Mucosa of rectum (tissue), 2 donors: ENCODE data around the gene AP1G2.
"Not testable (repeated sequence)": the region's sequence is repeated elsewhere in the genome, so short reads cannot be mapped to it uniquely, and the experiment has no call there.

Experiments
- H3K27ac ChIP-seq, 2 donors: one replicate each; pipeline ENCODE4 v1.7.0; 2013; ENCODE audit warnings: inconsistent platforms in 2 of 2, low read depth in 2 of 2, low read length in 2 of 2
- H3K27me3 ChIP-seq, 2 donors: one replicate each; pipeline ENCODE4 v1.7.0; 2013; ENCODE audit warnings: low read length in 2 of 2; ENCODE audit not compliant: control insufficient read depth in 2 of 2, insufficient read depth in 2 of 2
- H3K36me3 ChIP-seq, 2 donors: one replicate each; pipeline ENCODE4 v1.7.0; 2013; ENCODE audit warnings: low read length in 2 of 2; ENCODE audit not compliant: control insufficient read depth in 2 of 2, insufficient read depth in 2 of 2
- H3K4me1 ChIP-seq, 2 donors: one replicate each; pipeline ENCODE4 v1.7.0; 2013; ENCODE audit warnings: low read length in 2 of 2, mild to moderate bottlenecking in 1 of 2; ENCODE audit not compliant: control insufficient read depth in 2 of 2, insufficient read depth in 2 of 2
- H3K4me3 ChIP-seq, 2 donors: one replicate each; pipeline ENCODE4 v1.7.0; 2013; ENCODE audit warnings: low read length in 2 of 2
- H3K9ac ChIP-seq, 2 donors: one replicate each; pipeline ENCODE4 v1.7.0; 2013; ENCODE audit warnings: low read length in 2 of 2, low read depth in 1 of 2, mild to moderate bottlenecking in 1 of 2
- H3K9me3 ChIP-seq, 2 donors: one replicate each; pipeline ENCODE4 v1.7.0; 2013; ENCODE audit warnings: low read length in 2 of 2; ENCODE audit not compliant: control insufficient read depth in 2 of 2
- donor health status: healthy.
- donor health status: Normal muscosa, but diverticular disease.

Gene AP1G2

GRCh38 chr14:23609411-23610089 is 42.0 kb upstream of the AP1G2 start:
- H3K27ac ChIP-seq, result peak overlapping the region; percentile 18 to 56

GRCh38 chr14:23609001-23609400 is 41.4 kb upstream of the AP1G2 start:
- H3K27ac ChIP-seq, result no peak overlapping the region
- H3K9me3 ChIP-seq, result no peaks in the 10 kb centered on the region
- H3K36me3 ChIP-seq, result no peaks in the 10 kb centered on the region
- H3K4me3 ChIP-seq, result no peak overlapping the region
- H3K4me1 ChIP-seq, result peaks cover 18 to 38% of the 10 kb centered on the region in 2 donors
- no peaks in the 10 kb centered on the region for H3K27me3 ChIP-seq
- H3K9ac ChIP-seq, result no peak overlapping the region

More at GRCh38 chr14:23609411-23610089, 42.0 kb upstream of the AP1G2 start:
- Histone ChIP-seq H3K4me1 (peaks cover 18 to 43% of the 10 kb centered on the region in 2 donors), H3K4me3 (peak overlapping the region in 1 of 2 donors; percentile 20)
- H3K27me3 ChIP-seq, H3K9ac ChIP-seq, H3K36me3 ChIP-seq, H3K9me3 ChIP-seq: not testable (repeated sequence)

GRCh38 chr14:23608454-23608853 is 40.9 kb upstream of the AP1G2 start:
- Histone ChIP-seq H3K4me3 (no peak overlapping the region), H3K4me1 (peaks cover 18 to 38% of the 10 kb centered on the region in 2 donors), H3K9ac (no peak overlapping the region), H3K36me3 (no peaks in the 10 kb centered on the region), H3K9me3 (no peaks in the 10 kb centered on the region), H3K27ac (no peak overlapping the region), H3K27me3 (no peaks in the 10 kb centered on the region)

- Histone ChIP-seq H3K27ac (no peak overlapping the region), H3K4me1 (peaks cover 14 to 15% of the 10 kb centered on the region in 2 donors), H3K36me3 (no peaks in the 10 kb centered on the region), H3K9me3 (no peaks in the 10 kb centered on the region), H3K27me3 (no peaks in the 10 kb centered on the region), H3K4me3 (no peak overlapping the region), H3K9ac (no peak overlapping the region)
Observed at GRCh38 chr14:23605931-23606585, 38.5 kb upstream of the AP1G2 start.

GRCh38 chr14:23604675-23605170 is 37.1 kb upstream of the AP1G2 start:
- H3K9ac ChIP-seq, result no peak overlapping the region
- H3K36me3 ChIP-seq, result no peaks in the 10 kb centered on the region
- no peak overlapping the region for H3K4me3 ChIP-seq
- H3K27ac ChIP-seq, result no peak overlapping the region
- no peaks in the 10 kb centered on the region for H3K9me3 ChIP-seq
- peaks cover 2 to 5% of the 10 kb centered on the region in 2 donors for H3K4me1 ChIP-seq
- H3K27me3 ChIP-seq, result no peaks in the 10 kb centered on the region

- H3K9me3 ChIP-seq, result no peaks in the 10 kb centered on the region
- no peaks in the 10 kb centered on the region for H3K36me3 ChIP-seq
- H3K4me3 ChIP-seq, result no peak overlapping the region
- no peak overlapping the region for H3K9ac ChIP-seq
- no peak overlapping the region for H3K27ac ChIP-seq
- H3K4me1 ChIP-seq, result peaks cover 0 to 3% of the 10 kb centered on the region in 2 donors
- H3K27me3 ChIP-seq, result no peaks in the 10 kb centered on the region
Observed at GRCh38 chr14:23604148-23604547, 36.6 kb upstream of the AP1G2 start.

GRCh38 chr14:23603103-23603502 is 35.5 kb upstream of the AP1G2 start:
- Histone ChIP-seq H3K27ac (no peak overlapping the region), H3K27me3 (no peaks in the 10 kb centered on the region), H3K36me3 (no peaks in the 10 kb centered on the region)

GRCh38 chr14:23602181-23603095 is 34.8 kb upstream of the AP1G2 start:
- Histone ChIP-seq H3K9me3 (no peaks in the 10 kb centered on the region), H3K4me1 (no peaks in the 10 kb centered on the region), H3K36me3 (no peaks in the 10 kb centered on the region), H3K4me3 (no peak overlapping the region), H3K27ac (no peak overlapping the region), H3K27me3 (no peaks in the 10 kb centered on the region), H3K9ac (no peak overlapping the region)

More at GRCh38 chr14:23603103-23603502, 35.5 kb upstream of the AP1G2 start:
- H3K4me1 ChIP-seq, result no peaks in the 10 kb centered on the region
- no peak overlapping the region for H3K9ac ChIP-seq
- no peak overlapping the region for H3K4me3 ChIP-seq
- H3K9me3 ChIP-seq, result no peaks in the 10 kb centered on the region

- H3K36me3 ChIP-seq, result no peaks in the 10 kb centered on the region
- no peaks in the 10 kb centered on the region for H3K9me3 ChIP-seq
- H3K4me1 ChIP-seq, result no peaks in the 10 kb centered on the region
- H3K27me3 ChIP-seq, result no peaks in the 10 kb centered on the region
- no peak overlapping the region for H3K4me3 ChIP-seq
- H3K9ac ChIP-seq, result no peak overlapping the region
- no peak overlapping the region for H3K27ac ChIP-seq
Observed at GRCh38 chr14:23601845-23602180, 34.2 kb upstream of the AP1G2 start.

GRCh38 chr14:23601424-23601823 is 33.8 kb upstream of the AP1G2 start:
- Histone ChIP-seq H3K4me1 (no peaks in the 10 kb centered on the region), H3K9ac (no peak overlapping the region), H3K4me3 (no peak overlapping the region), H3K27me3 (no peaks in the 10 kb centered on the region), H3K27ac (no peak overlapping the region), H3K9me3 (no peaks in the 10 kb centered on the region), H3K36me3 (no peaks in the 10 kb centered on the region)
